GM18505 (cell line): ENCODE data around the gene DLG2.

ENCODE experiments used
- ATAC-seq: cut with Tn5 transposase; IDR thresholded peaks from one replicate; pipeline ENCODE4 v1.9.1; 2021; ENCODE audit not compliant: unreplicated experiment
- POLR2A ChIP-seq: IDR thresholded peaks from 4 replicates; pipeline ENCODE4 v1.6.1; 2011; ENCODE audit warnings: borderline replicate concordance; ENCODE audit not compliant: insufficient read depth, insufficient read length; ENCODE audit errors: extremely low read depth

The DLG2 gene

DNA sequence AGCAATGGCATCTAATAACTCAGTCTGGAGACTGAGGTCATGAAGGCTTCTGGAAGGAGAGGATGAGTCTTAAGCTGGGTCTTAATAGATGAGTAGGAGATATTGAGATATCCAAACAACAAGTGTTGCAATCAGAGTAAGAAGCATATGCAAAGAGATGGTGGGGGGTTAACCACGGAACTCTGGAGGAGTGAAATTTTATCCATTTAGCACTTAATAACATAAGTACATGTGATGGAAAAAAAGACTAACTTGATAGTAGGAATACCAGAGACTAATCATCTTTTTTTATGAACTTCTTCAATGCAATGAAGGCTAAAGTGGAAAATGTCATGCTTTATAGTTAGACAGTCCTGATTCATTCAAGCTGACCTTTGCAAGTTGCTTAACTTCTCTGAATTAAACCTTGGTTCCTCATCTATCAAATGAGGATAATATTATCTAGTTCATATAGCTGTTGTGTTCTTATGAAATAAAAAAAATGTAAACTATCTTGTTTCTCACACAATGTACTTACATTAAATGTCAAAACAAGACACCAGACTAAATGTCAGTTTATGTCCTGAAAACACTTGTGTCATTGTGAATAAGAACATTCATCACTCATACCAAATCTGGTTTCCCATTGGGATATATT is 1937.9 kb downstream of the DLG2 start:
- TF ChIP-seq POLR2A: no peak
- no peak for ATAC-seq

DNA sequence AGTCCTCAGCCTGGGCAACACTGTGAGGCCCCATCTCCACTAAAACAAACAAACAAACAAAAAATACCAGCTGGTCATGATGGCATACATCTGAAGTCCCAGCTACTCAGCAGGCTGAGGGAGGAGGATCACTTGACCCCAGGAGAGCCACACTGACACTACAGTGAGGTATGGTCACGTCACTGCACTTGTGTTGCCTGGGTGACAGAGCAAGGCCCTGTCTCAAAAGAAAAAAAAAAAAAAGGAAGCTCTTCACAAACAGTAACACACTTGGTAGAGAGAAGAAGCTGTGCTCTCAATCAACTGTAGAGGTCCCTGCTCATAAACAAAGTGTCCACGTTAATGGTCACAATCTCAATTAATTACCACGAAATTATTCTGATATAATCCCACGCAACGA is 1939.4 kb downstream of the DLG2 start:
- TF ChIP-seq POLR2A: no peak
- ATAC-seq: no peak

DNA sequence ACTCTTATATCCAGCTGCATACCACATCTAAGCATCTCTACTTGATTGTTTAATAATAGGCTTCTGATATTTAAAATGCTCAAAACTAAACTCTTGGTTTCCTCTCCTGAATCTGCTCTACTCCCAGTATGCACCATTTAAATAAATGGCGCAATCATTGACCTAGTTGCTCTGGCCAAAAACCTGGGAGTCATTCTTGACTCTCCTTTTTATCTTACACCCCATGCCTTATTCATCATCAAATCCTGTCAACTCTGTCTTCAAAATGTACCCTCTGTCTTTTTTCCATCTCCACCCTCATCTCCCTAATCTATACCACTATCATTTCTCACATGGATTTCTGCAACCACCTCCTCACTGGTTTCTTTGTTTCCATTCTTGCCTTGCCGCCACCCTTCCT is 1941.4 kb downstream of the DLG2 start:
- no peak for TF ChIP-seq POLR2A
- ATAC-seq: no peak

DNA sequence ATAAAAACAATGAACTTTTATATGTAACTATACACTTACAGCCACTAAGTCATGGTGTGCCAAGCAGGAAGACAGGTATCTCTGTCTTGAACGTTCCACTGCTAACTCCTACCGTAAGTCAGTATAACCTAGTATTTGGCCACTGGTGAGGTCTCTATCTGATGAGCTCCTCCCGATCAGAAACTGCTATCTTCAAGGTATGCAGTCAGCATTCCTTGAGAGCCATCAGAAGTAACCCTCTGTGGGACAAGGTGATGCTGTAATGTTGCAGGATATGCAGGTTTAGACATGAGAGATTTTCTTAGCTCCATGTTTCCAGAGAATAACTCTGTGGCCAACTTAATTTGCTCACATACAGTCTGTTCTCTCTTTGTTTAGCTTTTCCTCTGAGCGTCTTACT is 1943.1 kb downstream of the DLG2 start:
- no peak for TF ChIP-seq POLR2A
- ATAC-seq: no peak

DNA sequence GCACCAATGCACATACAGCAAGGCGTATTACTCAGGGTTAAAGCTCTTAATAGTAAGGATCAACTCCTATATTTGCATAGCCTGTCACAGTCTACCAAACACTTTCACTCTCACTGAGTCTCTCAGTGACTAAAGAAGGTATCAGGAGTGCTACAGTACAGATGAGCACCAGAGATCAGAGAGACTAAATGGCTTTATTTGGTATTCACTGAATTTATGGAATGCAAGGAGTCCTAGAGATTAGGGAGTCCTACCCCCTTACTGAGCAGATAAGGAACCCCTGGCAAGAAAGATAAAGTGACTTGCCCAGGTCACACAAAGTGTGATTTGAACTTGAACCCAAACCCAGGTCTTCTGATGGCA is 1944.6 kb downstream of the DLG2 start:
- TF ChIP-seq POLR2A: no peak
- peak; percentile 98 for ATAC-seq

DNA sequence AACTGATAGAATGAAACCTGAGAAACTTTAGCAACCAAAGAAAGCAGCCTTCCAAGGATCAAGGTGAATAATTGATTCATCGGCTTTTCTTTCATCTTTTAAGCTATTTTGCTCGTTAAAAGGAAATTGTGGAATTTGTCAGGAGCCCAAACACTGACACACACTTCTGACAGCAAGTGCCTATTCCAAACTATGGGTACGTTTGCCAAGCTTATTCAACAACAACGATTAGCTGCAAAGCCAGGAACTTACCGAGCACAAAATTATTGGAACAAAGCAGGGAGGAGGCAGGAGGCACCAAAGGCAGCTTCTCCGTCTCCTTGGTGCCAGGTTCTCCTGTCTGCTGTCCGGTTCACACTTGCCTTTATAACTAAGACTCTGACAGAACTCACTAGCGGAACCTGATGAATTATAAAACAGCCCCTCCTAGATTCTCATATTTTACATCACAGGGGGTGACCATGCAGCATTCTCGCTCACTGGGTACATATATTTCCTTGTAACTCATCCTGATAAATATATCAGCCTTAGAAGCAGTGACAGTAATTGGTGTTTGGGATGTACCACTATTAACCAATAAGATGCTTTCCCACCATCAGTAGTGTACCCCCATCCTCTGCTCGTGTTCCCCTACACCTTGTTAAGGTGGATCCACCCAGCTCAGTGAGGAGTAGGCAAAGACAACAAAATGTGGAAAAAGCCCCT is 1945.1 kb downstream of the DLG2 start:
- ATAC-seq: no peak
- TF ChIP-seq POLR2A: no peak

DNA sequence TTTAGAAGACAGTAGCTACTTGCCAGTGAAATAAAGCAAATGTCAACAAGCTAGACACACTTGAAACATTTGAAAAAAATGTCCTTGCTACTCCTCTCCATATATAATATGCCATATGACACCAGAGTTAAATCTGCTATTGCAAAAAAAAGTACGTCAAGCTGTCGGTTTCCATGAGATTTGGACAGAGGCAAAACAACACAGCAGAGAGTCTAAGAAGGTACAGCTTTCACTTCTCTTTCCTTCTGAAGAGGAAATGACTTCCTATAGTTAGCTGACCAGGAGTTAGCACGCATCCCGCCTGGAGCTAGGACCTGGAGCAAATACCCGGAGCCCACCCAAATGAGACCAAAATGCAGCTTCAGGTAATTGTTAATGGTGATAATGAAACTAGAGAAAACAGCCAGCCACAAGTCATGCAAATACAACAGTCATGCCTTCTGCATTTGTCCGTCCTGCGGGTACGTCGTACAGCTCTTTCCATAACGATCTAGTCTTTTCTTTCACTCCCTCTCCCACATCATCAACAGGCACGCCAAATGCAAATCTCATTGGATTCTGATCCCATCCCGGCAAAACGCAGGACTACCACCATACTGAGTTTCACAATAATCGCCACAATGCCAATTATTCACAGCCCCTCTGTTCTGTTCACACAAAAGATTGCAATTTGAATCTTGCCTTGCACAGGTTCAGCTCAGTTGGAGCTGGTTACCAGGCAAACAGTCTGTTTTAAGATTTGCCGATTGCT is 1945.9 kb downstream of the DLG2 start:
- ATAC-seq: no peak

DNA sequence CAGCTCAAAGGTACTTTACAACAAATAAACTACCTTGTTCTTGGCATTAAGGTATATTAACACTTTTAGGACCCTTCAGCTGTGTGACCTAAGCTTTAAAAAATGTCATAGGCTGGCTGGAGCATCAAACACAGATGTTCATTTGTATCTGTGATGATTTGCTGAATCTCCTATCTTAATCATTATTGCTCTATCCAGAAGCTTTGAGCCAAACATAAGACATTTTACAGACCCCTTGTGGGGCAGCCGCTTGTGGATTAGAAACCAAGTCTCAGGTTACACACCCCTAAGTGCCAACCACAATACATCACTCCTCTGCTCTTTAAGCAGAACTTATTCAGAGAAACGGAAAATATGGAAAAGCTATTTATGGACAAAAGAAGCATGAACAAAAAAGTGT is 1946.8 kb downstream of the DLG2 start:
- ATAC-seq: no peak
- TF ChIP-seq POLR2A: no peak

More for the DNA sequence above, 1945.9 kb downstream of the DLG2 start:
- peak; percentile 19 for TF ChIP-seq POLR2A

DNA sequence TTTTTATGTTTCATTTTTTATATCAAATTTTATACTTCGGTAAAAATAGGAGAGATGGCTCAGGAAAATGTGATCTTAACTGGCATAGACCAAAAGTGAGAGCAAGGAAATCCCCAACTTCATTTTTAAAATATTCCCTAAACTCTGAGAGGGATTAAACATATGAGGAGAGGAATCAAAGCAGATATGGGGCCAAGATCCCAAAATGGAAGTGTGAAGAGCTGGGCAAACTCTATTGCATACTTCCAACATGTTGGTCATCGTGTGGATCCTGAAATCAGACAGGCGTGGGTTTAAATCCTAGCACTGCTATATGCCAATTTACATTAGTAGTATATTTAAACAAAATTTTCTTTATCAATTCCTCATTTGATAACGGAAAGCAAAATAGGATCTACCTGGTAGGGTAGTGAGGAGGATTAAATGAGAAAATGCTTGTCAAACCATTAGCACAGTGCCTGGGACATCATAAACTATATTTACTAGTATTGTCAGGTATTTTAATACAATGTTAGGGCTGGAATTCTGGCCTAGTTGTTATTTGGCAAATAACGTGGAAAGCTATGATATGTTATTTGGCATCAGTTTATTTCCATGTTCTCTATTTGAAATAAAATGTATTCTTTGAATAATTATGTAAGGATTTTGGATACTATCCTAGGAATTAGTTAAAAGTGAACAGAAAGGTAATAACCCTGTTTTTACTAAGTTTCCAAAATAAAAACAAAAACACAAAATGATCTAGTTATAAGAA is 1948.1 kb downstream of the DLG2 start:
- TF ChIP-seq POLR2A: no peak
- ATAC-seq: no peak

DNA sequence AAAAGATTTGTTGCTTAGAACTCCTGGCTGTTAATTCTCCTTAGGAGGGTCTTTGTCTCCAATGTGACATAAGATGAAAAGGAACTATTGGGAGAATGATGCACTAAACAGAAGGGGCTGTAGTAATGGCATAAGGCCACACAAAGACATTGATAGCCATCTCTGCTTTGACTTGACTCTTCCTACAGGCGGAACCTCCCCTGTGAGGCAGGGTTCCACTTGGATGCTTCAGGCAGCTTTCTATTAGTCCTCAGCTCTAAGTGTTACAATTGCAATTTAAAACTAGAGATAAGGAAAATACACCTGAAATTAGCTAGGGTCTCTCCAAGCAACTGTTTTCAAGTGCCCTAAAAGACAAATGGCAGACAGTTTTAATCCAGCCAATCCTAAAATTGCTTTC is 1949.4 kb downstream of the DLG2 start:
- ATAC-seq: no peak
- TF ChIP-seq POLR2A: no peak

DNA sequence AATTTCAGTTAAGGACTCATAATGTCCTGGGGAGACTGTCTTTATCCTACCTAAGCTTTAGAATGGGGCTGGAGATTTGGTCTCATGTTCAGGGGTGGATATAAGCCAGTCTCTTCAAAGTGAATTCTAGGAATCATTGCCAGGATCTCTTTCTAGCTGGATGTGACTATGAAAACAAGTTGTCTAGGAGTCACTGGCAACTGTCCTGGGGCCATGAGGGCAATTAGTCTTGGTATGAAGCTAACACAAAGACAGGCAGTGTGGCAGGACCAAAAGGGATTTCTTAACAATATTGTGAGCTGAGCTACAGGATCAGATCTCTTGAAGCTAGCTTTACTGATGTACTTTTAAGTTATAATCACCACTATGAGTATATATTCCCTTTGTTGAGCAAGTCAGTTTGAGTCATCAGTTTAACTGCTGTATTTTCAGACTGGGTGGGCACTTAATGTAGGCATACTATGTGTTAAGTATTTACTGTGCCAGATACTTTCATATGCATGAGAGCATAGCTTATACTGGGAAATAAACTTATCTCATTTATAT is 1951.0 kb downstream of the DLG2 start:
- no peak for TF ChIP-seq POLR2A
- ATAC-seq: no peak

DNA sequence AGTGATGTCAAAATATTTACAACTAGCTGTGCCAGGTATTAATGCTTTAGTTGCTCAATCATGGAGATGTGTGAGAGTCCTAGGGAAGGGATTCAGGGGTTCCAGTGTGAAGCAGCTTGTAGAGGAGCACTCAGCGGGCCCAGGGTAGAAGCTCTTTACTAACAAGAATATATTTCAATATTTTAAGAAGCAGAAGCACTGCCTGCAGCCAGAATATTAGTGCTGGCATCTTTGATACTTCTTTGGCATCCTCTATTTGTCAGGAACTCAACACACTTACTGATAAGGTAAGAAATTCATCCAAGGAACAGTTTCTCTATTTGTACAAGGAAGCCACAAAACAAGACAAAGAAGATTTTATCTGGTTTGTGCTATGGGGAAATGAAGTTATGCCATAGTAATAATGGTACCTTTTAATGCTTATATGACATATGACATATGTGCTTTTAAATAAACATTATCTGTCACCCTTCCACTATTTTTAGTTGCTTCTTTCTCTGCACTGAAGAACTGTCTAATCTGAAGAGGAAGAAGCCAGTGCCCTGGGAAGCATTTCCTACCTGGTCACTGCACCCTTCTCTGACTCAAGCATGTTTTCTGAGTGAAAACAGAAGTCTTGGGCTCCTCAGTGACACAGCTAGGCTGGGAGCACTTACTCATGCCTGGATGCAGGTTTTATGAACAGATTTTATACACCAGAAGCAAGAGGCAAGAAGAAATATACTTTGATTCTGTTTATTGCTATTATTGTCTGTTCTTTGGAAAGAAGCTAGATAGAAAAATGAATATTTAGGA is 1952.8 kb downstream of the DLG2 start:
- ATAC-seq: no peak
- TF ChIP-seq POLR2A: no peak
